Hematopoietic multipotent progenitor cell treated with erythropoietin and hydrocortisone succinate and interleukin-3 and kit ligand, for 4 days (in vitro differentiated cells): Measurements from ENCODE around the gene COL5A1.

ENCODE experiments used
- DNase-seq: peaks from one replicate; pipeline ENCODE4 v3.0.0-alpha.2; 2015

The COL5A1 gene

DNA sequence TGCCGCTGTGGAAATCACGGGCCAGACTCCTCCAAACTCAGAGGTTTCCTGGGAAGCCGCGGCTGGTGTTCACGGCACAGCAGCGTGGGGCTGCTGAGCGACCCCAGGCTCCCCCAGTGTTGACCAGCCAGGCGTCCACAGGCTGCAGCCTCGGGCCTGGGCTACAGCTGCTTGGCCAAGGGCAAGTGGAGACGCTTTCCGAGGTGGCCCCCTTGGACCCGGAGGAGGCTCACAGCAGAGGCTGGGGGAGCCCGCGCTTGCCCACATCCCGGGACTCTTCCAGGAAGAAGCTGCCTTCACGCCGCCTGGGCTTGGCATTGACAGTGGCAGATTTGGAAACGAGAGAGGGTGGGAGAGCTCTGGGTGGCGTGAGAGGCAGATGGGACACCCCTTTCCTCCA is 186.0 kb downstream of the COL5A1 start:
- DNase-seq: no peak

DNA sequence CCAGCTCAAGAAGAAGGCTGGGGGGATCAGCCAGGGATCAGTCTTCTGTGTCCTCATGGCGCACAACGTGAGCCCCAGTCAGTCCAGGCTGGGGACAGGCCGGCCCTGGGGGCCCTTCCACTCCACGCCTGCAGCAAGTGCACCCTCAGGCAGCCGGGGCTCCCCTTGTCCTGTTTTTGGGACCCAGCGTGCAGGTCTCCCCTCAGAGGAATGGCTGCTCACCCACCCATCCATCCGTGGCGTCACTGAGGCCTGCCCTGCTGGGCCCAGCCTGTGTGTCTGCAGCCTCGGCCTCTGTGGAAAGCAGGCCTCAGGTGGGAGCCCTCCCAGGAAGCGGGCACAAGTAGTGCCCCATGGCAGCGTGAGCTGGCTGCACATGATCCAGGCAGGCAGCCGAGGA is 186.4 kb downstream of the COL5A1 start:
- DNase-seq: no peak

DNA sequence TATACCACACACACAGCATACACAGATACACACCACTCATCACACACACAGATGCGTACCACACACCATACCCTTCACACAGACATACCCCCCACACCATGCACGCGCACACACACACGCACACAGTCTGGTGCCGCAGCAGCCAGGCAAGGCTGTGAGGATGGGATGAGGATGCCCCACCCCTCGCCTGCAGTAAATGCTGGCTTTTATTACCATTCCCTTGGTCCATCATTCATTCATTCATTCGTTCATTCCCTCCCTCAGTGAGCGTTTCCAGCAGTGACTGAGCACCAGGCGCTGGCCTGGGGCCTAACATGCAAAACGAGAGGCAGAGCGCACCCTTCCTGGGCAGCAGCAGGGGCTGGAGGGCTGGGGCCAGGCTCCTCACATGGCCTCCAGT is 187.3 kb downstream of the COL5A1 start:
- no peak for DNase-seq

DNA sequence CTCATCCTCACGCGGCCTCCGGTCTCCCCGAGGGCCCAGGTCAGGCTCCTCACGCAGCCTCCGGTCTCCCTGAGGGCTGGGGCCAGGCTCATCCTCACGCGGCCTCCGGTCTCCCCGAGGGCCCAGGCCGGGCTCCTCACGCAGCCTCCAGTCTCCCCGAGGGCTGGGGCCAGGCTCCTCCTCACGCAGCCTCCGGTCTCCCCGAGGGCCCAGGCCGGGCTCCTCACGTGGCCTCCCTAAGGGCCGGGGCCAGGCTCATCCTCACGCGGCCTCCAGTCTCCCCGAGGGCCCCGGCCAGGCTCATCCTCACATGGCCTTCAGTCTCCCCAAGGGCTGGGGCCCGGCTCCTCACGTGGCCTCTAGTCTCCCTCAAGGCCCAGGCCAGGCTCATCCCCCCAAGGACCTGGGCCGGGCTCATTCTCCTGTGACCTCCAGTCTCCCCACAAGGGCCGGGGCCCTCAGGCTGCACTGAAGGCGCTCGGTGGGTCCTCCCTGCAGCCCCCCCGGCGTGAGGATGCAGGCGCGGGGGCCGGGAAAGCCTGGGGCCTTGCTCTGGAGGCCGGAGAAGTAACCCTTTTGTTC is 187.8 kb downstream of the COL5A1 start:
- DNase-seq: no peak

DNA sequence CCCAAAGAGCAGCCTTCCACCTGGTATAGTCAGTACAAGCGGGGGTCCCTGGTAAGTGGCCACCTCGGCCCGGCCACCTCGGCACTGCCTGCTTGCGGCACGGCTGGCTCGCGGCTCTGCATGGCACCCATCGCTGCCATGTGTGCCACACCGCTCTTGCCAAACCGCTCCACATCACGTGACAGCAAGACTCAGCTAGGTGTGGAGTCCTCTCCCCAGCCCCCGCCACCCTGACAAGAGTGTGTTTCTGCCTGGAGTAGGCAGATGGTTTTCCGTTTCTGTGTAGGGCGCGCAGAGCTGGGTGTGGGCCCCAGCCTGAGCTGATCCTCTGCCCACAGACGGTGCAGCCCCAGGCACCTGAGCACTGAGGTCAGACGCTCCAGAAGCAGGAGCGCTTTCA is 188.5 kb downstream of the COL5A1 start:
- DNase-seq: no peak

DNA sequence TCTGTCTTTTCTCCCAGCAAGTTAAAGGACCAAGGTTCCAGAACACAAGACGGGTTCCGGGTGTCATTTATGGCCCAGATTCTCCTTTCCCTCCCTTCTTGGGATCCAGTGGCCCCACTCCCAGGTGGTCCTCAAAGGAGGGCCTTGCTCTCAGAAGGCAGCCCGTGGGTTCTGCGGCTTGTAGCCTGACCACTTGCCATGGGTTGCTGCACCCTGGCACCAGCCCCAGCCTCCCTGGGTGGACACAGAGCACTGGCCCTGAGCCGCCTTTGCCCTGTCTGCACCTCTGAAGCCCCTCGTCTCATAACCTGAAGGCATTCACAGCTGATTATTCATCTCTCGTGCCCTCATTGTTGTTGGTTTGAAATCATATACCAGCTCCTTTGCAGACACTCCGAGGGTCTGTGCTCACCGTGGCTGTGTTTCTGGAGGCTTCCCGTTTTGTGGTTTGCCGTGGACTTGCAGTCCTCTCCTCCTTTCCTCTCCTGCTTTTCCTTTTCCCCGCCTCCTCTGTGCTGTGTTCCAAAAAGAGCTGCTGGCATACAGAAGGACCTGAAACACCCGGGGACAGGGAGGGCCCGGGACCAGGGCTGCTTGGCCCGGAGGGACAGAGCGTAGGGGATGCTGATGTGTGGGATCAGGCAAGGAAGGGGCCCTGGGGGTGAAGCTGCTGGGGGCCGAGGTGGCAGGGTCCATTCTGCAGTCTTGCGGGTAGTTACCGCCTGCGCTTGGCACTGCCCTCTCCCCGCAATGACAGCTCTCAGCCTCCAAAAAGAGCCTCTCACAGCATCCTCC is 189.5 kb downstream of the COL5A1 start:
- DNase-seq: no peak

DNA sequence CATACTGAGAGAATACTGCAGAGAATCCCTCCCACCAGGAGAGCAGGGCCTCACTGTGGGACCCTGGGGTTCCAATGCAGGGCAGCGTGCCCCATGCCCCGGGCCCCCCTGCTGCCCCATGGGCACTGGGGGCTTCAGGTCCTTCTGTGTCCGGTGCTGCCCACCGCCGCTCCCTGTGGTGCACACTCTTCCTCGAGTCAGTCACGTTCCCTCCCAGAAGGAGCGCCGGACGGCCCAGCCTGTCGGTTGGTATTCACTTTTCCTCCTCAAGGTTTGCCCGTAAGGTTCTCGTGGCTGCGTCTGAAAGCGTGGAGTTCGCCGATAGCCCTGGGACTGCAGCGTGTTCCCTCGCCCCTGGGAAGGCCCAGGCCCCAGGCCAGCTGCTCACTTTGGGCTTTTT is 190.9 kb downstream of the COL5A1 start:
- no peak for DNase-seq

DNA sequence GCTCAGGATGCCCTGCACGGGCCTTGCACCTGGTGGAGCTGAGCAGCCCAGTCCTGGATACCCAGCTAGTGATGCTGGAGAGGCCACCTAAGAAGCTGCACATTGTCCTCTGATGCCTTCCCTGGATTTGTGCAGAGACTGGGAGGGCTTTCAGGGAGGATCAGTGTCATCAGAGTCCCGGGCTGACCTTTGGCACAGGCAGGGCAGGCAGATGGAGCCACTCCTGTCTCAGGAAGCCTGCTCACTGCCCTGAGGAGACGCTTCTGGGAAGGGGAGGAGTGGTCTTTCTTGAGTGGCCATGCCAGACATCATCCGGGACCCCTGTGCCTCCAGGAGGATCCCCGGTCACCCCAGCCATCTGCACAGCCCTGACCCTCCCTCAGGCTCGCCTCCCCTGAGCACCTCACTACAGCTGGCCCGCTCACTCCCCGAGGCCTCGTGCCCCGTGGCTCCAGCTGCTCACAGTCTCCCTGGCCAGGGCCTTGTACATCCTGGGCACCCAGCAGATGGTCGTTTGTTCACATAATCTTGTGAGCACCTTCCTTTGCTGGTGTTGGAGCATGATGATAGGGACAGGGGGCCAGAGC is 191.8 kb downstream of the COL5A1 start:
- no peak for DNase-seq

DNA sequence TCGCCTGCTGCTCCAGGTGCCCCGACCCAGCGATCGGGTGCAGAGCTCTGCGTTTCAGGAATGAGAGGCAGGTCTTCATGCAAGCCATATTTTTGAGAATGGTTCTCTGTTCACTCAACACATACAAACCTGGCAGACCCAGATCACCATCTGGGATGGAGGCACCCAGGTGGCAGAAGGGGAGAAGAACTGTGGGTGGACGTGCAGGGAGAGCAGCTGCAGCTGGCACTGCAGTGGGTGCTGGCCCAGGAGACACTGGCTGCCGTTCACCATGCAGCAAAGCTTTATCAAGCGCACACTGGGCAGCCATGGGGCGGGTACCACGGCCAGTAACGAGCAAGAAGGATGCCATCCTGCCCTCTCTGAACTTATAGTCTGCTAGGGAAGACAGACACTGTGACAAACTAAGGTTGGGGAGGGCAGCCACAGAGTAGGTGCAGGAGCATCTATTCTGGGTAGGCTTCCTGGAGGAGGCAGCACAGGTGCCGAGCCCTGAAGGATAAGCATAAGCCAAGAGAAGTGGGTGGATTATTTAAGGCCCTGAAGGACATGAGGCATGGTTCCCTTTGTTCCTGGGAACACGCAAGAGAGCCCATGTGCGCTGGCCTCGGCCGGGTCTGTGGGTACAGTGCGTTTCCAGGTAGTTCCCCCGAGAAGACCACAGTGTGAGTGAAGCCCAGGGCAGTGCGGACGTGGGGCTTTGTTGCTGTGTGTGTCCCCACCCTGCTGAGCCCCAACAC is 192.8 kb downstream of the COL5A1 start:
- DNase-seq: no peak

DNA sequence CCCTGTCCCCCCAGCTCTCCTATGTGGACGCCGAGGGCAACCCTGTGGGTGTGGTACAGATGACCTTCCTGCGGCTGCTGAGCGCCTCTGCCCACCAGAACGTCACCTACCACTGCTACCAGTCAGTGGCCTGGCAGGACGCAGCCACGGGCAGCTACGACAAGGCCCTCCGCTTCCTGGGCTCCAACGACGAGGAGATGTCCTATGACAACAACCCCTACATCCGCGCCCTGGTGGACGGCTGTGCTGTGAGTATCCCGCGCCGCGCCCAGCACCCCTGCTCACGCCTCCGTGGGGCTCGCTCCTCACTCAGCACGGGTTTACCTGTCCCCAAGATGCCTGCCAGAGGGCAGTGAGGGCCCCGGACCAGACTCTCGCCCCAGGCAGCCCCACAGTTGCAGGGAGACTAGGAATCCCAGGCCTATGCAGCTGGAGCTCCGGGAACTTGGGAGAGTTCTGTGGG is 193.4 kb downstream of the COL5A1 start:
- DNase-seq: no peak

DNA sequence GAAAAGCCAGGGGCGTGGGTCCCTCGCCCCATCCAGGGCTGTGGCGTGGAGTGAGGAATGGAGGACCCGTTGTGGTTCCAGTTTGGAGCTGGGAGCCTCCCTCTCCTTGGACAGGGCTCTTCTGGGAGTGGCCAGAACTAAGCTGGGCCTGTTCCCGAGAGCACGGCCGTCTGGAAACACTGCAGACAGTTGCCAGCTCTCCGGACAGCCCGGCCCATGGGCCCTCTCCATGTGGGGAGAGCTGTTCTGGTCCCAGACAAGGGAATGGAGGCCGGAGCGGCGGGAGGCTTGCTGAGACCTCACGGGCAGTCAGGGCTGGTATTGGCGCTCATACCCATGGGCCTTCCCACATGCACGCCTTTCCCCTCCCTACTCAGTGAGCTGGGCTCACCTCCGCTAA is 193.8 kb downstream of the COL5A1 start:
- DNase-seq: no peak

DNA sequence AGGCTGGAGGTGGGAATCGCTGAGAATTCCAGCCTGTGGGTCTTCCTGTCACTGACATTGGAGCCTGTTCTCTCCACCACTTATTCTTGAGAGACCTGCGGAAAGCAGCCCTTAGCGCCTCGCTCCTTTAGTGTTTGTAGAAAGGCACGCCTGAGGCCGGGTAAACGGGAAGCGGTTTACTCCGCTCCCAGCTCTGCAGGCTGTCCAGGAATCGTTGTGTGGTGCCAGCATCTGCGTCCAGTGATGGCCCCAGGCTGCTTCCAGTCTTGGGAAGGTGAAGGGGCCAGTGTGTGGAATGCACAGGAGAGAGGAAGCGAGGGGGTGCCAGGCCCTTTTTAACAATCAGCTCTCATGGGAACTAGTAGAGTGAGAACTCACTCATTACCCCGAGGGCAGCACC is 194.4 kb downstream of the COL5A1 start:
- DNase-seq: no peak

DNA sequence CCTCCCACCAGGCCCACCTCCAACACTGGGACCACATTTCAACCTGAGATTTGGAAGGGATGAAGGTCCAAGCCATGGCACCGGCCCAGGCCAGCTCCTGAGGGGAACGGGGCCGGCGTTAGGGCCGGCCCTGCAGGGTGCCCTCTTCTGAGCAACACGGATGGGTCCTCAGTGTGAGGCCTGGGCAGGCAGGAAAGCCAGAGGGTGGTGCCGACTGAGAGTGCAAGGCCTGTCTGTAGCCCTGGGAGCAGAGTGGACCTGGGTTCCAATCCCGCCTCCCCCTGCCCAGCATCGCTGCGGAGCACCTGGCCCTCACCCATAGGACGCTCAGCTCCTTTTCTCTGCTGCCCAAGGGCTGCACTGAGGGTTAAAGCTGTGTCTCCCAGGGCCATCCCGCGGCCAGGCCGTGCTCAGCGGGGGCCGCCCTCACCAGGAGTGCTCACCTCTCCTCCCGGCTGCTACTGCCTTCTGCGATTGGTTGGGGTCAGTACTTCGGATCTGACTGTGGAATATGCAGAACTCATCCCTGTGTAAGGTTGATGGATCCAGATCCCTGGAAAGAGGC is 194.9 kb downstream of the COL5A1 start:
- no peak for DNase-seq

DNA sequence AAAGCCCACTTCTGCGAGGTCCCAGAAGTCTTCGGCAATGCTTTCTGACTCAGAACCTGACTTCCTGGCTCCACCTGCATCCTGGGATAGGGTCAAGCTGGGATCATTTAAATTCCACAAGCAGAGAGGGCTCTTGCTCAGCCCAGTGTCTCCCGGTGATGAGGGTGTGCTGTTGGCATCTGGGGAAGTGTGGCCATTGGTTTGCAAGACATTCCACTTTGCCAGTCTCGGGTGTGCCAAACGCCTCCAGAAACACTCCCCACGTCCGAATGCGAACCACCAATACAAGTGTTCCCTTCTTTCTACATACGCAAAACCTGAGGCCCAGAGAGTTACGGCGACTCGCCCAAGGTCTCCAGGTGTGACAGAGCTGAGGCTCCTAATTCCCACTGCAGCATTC is 195.9 kb downstream of the COL5A1 start:
- DNase-seq: no peak

DNA sequence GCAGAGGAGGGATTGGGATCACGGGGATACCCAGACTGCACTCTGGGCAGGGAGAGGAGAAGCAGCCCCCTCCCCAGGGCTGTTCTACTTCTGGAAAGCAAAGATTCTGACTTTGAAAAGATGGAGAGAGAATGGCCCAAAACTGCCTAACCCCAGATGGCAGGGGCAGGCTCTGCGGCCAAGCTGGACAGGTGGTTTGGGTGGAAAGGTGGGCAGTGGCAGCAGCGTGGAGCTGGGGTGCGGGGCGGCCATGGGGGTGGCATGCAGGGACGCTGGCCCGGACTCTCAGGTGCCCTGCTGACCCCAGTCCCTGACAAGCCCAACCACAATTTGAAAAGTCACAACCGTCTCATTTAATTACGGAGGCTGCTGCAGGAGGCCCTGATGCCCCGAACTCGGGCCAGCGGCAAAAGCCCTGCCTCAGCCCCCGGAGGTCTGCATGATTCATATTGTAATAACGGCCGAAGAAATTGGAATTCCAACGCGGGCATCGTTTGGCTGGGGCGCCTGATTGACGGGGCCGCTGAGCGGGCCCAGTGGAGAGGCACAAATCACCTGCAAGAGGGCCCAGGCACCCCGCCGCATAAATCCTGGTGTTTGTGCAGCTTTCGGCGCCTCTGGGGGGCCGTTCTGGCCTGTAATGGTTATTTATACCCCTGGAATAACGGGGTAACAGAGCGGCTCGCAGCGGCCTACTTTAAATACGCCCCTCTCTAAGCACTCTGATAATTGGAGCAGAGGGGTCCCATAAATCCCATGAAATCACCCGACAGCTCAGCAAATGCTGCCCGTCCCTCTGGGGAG is 197.2 kb downstream of the COL5A1 start:
- DNase-seq: no peak

DNA sequence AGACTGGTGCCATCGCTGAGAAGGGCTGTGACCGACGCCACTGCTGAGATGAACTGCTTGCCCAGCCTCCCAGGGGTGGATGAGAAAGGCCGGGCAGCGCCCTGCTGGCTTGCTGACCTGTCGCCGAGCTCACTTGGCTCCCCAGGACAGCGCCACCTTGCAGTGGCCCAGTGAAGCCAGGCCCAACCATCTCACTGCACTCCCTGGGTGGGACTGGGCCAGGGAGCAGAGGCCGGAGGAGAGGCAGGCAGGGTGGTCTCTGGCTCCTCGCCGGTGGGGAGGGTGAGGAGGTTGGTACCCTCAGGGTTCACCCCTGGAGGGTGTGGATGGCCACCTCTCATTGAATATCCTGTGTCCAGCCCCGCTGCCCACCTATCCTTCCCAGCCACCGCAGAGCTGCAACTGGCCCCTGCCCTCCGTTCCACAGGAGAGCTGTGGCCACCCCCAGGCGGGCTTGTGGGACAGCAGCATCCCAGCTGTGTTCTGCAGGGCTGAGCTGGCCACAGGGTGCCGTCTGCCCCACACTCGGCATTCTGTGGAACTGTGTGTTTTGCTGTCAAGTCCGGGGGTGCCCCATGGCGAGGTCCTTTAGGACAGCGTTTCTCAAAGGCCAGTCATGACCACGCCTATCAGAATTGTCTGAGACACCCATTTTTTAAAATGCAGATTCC is 198.0 kb downstream of the COL5A1 start:
- DNase-seq: no peak

DNA sequence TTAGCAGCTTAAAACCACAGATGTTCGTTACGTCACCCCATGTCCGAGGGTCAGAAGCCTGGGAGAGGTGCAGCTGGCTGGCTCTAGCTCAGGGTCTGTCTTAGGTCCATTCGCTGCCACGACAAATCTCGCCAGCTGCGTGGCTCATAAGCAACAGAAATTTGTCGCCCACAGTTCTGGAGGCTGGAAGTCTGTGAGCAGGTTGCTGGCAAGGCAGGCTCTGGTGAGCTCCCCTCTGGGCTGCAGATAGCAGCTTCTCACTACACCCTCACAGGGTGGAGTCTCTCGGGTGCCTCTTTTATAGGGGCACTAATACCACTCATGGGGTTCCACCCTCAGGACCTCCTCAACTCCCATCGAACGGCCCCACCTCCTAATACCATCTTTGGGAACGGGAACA is 198.9 kb downstream of the COL5A1 start:
- no peak for DNase-seq

DNA sequence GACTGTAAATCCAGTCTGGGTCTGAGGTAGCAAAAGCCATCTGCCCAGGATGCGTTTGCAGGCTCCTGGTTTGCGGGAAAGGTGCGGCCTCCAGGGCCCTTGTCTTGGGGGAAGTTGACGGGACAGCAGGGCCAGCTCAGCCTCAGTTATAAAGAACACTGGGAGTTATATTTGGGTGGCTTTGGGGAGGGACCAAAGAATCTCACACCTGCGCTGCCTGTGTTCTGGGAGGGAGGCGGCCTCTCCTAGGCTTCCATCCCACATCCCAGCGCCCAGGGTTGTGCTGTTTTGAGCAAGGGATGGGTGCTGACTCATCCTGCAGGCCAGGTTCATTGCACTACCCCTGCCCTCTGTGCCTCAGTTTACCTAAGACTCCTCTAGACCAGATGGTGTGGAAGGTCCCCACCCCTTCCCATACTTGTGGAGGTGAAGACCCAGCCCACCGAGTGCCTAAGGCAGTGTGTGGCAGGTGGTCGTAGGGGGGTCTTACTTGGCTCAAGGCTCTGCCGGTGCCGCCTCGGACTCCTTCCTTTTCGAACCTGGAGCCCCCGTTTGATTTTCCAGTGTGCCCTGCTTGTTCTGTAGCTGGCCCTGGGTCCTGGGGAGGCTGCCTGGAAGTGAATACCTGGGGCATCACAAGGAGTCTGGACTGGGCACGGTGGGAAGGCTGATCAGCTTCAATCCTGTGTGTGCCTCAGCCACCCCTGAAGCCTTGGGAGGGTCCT is 199.7 kb downstream of the COL5A1 start:
- no peak for DNase-seq

DNA sequence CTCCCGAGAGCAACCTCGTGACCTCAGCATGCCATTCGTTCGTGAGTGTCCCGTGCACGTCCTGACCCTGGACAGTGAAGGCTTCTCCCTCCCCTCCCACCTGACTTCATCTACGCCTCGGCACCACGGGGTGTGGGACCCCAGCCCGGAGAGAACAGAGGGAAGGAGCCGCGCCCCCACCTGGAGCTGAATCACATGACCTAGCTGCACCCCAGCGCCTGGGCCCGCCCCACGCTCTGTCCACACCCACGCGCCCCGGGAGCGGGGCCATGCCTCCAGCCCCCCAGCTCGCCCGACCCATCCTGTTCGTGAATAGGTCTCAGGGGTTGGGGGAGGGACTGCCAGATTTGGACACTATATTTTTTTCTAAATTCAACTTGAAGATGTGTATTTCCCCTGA is 200.7 kb downstream of the COL5A1 start:
- no peak for DNase-seq

DNA sequence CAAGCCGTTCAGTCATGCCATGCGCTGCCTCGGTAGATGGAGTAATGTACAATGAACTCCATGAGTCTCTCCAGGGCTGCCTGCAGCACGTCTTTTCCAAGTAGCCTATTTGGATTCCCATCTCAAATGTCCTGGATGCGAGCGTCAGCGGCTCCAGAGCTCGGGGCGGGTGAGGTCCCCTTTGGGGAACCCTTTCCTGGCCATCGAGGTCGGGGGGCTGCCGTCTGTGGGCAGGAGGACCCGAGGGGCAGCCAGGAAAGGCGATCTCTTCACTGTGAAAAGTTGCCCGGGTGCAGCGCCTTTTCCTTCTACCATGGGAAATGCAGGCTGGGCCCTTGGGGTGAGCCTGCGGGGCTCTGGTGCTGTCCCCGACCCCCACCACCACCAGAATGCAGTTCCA is 202.1 kb downstream of the COL5A1 start:
- no peak for DNase-seq

DNA sequence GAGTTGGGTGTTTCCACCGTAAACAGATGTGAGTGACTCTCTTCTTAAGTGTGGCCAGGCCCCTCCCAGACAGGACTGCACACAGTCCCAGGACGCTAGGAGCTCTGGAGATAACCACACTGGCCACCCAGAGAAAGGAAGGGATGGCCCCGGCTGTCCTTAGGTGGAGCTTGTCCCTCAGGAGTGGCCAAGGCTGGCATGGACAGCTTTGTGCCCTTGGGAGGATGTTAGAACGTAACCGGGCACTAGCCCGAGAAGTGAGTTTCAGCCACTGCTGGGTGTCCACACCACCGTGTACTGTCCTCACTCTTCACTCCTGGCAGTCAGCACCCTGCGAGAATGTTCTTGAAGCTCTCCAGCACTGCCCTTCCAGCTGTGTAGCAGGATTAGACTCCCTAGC is 203.2 kb downstream of the COL5A1 start:
- DNase-seq: no peak
